AG09319 (cell line): ENCODE measurements around the gene SUSD1.
"Not testable (repeated sequence)": the region's sequence is repeated elsewhere in the genome, so short reads cannot be mapped to it uniquely, and the experiment has no call there.

ENCODE experiments used
- DNase-seq: peaks from one replicate; pipeline ENCODE4 v3.0.0-alpha.2; 2010; ENCODE audit warnings: low read depth; ENCODE audit errors: extremely low read depth
- CTCF ChIP-seq: IDR thresholded peaks from 2 replicates; pipeline ENCODE4 v1.5.1; 2011; ENCODE audit warnings: low read depth, mild to moderate bottlenecking, inconsistent platforms, low read length, moderate library complexity

The SUSD1 gene

GRCh38 chr9:112198646-112199045 is 23.5 kb upstream of the SUSD1 start:
- TF ChIP-seq CTCF: no peak
- no peak for DNase-seq

- TF ChIP-seq CTCF: no peak
- no peak for DNase-seq
Observed at GRCh38 chr9:112194969-112195431, 19.9 kb upstream of the SUSD1 start.

GRCh38 chr9:112193572-112194288 is 18.6 kb upstream of the SUSD1 start:
- DNase-seq: no peak
- no peak for TF ChIP-seq CTCF

GRCh38 chr9:112190320-112190719 is 15.2 kb upstream of the SUSD1 start:
- not testable (repeated sequence) for DNase-seq

- DNase-seq: no peak
- TF ChIP-seq CTCF: no peak
Observed at GRCh38 chr9:112188884-112189283, 13.8 kb upstream of the SUSD1 start.

- DNase-seq: no peak
- TF ChIP-seq CTCF: no peak
Observed at GRCh38 chr9:112187404-112187803, 12.3 kb upstream of the SUSD1 start.

GRCh38 chr9:112186695-112187094 is 11.6 kb upstream of the SUSD1 start:
- no peak for DNase-seq
- no peak for TF ChIP-seq CTCF

GRCh38 chr9:112184946-112185345 is 9.8 kb upstream of the SUSD1 start:
- no peak for TF ChIP-seq CTCF
- no peak for DNase-seq
